Kidney tubule cell (primary cell): ENCODE measurements around the gene RAB32.

Experiments used
- DNase-seq: peaks from one replicate; pipeline ENCODE4 v3.0.0-alpha.2; 2018; ENCODE audit warnings: low spot score

RAB32 gene

DNA sequence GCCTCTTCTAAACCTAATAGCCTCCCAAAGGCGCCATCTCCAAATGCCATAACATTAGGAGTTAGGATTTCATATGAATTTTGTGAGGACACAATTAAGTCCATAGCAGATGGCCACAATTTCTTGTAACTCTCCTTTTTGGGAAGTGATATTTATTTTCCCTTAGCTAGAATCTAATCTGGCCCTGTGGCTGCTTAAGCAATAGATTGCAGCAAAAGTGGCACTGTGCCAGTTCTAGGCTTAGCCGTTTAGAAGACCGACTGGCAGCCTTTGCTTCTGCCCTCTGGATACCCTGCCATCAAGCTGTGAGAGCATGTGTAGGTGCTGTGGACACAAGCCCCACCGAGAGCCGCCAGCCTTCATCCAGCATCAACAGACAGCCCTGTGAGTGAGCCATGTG is 39.2 kb downstream of the RAB32 start:
- DNase-seq: no peak

DNA sequence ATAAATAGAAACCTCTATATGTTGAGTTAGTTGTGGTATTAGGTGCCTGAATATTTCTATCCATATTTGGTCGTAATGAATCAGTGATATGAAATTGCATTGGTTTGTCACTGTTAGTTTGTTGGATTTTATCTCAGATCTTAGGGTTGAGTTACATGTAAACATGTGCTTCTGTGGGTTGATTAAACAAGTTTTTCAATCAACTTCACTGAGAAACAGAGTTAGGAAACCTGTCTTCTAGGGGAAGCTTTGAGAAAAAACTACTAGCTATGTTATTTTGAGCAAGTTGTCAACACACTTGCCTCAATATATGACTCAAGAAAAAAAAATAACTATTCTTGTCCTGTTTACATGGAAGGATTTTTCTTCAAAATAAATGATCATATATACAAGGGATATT is 40.3 kb downstream of the RAB32 start:
- no peak for DNase-seq

- no peak for DNase-seq
These were observed 43.8 kb downstream of the RAB32 start for GRCh38 chr6:146587459-146587858.

GRCh38 chr6:146590492-146590891 is 46.9 kb downstream of the RAB32 start:
- peak; percentile 71 for DNase-seq

- DNase-seq: no peak
These were observed 48.8 kb downstream of the RAB32 start for GRCh38 chr6:146592451-146592850.

DNA sequence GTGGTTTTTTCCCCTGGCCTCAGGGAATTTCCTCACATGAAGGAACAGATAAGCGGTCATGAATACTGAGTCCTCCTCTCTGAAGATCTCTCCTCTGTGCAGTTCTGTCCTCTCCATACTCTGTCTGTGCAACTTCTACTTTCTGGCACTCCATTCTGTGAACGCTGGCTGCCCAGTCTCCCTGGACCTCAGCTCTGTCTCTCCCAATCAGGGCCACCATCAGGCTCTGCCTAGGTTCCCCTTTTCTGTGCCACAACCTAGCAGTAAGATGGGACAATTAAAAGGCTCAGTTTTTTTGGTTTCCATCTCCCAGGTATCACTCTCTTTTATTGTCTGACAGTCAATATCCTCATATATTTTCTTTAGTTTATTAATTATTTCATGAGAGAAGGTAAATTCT is 50.4 kb downstream of the RAB32 start:
- DNase-seq: no peak

GRCh38 chr6:146594495-146594894 is 50.9 kb downstream of the RAB32 start:
- DNase-seq: no peak

GRCh38 chr6:146595972-146596731 is 52.5 kb downstream of the RAB32 start:
- peak; percentile 57 for DNase-seq

DNA sequence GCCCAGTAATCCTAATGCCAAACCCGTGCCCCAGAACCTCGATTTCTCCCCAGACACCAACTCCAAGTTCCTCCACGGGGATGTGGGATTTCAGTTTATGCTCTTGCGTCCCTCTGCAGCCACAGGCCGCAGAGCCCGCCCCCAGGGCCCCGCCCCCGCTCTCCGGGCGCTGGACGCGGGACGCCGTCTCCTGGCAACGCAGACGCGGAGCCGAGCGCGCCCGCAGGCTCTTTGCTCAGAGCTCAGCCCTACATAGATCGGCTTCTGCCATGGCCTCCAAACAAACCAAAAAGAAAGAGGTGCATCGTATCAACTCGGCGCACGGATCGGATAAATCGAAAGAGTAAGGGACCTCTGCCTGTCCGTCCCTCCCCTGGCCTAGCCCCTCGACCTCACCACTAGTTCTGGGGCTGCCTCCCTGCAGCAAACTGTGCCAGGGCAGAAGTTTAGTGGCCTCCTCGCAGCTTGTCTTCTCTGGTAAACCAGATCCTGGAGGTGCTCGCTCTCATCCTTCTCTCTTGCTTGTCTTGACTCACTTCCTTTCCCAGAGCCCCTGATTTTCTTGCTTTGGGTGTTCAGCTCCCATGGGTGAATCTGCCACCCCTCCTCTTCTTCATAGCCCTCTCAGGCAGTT is 55.3 kb downstream of the RAB32 start, which contains the start of gene ADGB:
TSS of gene ADGB (plus strand) at position 201 of the 634 bp plus-strand sequence. CDS start at position 270, 69 bp downstream.
- DNase-seq: peak; percentile 58

- DNase-seq: no peak
These were observed 57.7 kb downstream of the RAB32 start for GRCh38 chr6:146601352-146601751.

DNA sequence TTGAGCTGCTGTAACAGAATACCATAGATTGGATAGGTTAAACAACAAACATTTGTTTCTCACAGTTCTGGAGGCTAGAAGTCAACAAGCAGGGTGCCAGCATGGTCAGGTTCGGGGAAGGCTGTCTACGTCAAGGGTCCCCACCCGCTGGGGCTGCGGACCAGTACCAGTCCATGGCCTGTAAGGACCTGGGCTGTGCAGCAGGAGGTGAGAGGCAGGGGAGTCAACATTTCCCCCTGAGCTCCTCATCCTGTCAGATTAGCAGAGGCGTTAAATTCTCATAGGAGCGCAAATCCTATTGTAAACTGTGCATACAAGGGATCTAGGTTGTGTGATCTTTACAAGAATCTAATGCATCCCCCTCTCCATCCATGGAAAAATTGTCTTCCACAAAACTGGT is 58.9 kb downstream of the RAB32 start:
- DNase-seq: no peak
